K562 treated with DMSO at 1 percent for 24 hours (cell line): Measurements from ENCODE around the gene SPG7. TPM values are rescaled to one million over a fixed set of nuclear protein-coding genes. Genes with fewer than 3 reads are reported as not detected.

Experiments used
- total RNA-seq: library from RNA; unstranded; fragments of 300-600 nt; gene quantifications from 2 replicates; pipeline ENCODE4 v1.2.3, GENCODE V29; 2022; ENCODE audit warnings: low read depth; ENCODE audit not compliant: insufficient read depth

SPG7 gene
- 67.3 and 86.4 TPM in 2 replicates for total RNA-seq

DNA sequence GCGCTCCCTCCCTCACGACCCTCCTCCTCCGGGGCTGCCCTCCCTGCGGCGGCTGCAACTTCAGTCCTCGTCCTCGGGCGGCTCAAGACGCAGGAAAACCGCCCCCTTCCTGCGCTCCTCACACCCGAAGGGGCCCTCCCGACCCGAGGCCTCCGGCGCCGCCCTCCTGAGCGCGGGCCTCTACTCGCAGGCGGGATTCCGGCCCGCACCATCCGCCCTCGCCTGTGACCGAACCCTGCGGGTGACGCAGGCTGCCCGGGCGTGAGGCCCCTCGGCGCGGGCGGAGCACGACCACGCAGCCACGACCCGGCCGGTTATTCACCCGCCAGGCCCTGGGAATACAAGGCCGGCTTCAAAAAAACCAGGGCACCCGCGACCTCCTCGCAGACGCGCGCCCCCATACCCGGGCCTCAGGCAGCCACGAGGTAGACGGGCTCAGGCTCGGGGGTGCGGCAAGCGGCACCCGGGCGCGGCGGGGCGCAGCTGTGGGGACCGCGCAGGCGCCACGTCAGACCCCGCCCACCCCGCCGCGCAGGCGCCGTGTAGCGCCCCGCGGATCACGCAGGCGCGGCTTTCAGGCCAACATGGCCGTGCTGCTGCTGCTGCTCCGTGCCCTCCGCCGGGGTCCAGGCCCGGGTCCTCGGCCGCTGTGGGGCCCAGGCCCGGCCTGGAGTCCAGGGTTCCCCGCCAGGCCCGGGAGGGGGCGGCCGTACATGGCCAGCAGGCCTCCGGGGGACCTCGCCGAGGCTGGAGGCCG lies at the start of gene SPG7:
Gene SPG7 (plus strand): TSS at position 570 of the 757 bp plus-strand sequence. CDS start 15 bp downstream, at position 585.

DNA sequence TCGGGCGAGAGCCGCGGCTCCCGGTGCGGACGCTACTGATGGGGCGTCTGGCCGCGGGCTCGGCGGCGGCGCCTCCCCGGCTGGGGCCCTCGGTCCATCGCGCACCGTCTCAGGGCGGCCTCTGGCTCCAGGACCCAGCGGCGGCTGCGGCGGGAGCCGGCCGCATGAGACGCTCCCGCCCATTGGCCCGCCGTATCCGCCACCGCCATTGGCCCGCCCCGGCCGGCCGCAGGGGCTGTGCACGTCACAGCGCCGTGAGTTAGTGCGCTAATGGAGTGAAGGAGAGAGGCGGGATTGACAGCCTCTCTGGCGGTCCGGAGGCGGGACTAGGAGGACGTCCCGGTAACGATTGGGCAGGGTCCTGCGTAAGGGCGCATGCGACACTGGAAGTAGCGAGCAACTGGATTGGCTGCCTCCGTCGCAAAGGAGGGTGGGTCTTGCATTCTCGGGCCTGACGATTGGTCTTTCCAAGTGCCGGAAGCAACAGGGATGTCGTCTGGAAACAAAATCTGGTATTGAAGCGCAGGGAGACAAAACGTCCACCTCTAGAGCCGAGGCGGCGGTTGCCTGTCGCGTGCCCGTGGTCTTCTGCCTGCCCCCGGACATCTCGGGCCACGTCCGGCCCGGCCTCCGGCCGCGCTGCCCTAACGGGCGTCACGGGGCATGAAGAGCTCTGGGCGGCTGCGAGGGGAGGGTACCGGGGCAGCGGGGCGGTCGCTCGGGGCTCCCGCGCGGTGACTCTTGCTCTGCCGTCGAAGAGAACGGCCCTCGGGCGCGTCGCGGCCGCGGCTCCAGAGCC lies 17.6 kb upstream of the SPG7 start, which contains the start of gene ANKRD11:
Gene ANKRD11 (minus strand): TSS at position 123 of the 799 bp plus-strand sequence. CDS start 173,542 bp downstream, outside the sequence.

GRCh38 chr16:89560378-89561141 lies 52.4 kb downstream of the SPG7 start, which contains the start of gene RPL13:
Gene RPL13, plus strand, starts transcription at chr16:89560682. Its CDS starts 278 bp downstream, at chr16:89560960.

DNA sequence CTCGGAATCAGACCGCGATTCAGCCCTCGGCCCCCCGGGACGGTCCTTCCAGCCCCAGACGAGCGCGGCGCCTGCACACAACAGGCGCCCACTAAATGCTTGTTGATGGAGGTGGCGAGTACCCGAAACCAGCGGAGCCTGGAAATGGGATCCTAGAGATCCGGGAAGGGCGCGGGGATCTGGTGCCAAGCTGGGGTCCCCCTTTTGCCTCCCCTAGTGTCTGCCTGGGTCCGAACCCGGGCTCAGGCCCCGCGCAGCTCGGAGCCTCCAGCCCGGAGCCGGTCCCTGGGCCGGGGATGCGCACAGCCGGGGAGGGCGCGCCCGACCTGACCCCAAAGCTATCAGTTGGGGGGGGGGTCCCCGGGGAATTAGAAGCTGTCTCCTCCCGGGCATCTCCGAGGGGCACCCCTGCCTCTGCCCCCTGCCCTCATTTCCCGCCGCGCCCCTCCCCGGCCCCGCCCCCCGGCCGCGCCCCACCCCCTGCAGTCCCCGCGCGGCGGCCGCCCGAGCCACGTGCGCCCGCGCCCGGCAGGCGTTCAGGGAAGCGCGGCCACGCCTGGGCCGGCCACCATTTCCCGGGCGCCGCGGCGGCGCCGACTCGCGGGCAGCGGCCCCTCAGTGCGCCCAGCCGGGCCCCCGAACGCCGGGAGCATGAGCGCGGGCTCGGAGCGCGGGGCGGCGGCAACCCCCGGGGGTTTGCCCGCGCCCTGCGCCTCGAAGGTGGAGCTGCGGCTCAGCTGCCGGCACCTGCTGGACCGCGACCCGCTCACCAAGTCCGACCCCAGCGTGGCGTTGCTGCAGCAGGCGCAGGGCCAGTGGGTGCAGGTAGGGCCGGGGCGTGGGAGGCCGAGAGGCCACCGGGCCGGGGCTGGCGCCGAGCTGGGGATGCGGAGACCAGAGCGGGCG lies 67.3 kb downstream of the SPG7 start, which contains the start of gene CPNE7:
Gene CPNE7 (plus strand): TSS at position 512 of the 906 bp plus-strand sequence. CDS start 140 bp downstream, at position 652.

Other genes starting within 250 kb of the SPG7 start
- gene ANKRD11, start 17.8 kb upstream of the SPG7 start, total RNA-seq, result 112 and 116 TPM in 2 replicates
- gene RPL13, start 52.3 kb downstream of the SPG7 start, total RNA-seq, result 12,285 and 13,919 TPM in 2 replicates
- 2.4 and 4.2 TPM in 2 replicates for gene CPNE7, start 67.4 kb downstream of the SPG7 start, total RNA-seq
- gene DPEP1, start 105.2 kb downstream of the SPG7 start, total RNA-seq, result 1.6 TPM in 1 of 2 replicates, not detected in the other
- gene CHMP1A, start 149.3 kb downstream of the SPG7 start, total RNA-seq, result 94.2 and 99.1 TPM in 2 replicates
- gene SPATA33, start 149.4 kb downstream of the SPG7 start, total RNA-seq, result 9.0 and 9.8 TPM in 2 replicates
- 25.9 and 38.1 TPM in 2 replicates for gene CDK10, start 178.3 kb downstream of the SPG7 start, total RNA-seq
- gene SPATA2L, start 193.3 kb downstream of the SPG7 start, total RNA-seq, result 28.2 and 29.0 TPM in 2 replicates
- 22.4 and 26.3 TPM in 2 replicates for gene VPS9D1, start 212.5 kb downstream of the SPG7 start, total RNA-seq
- 19.5 and 21.9 TPM in 2 replicates for gene ZNF276, start 213.1 kb downstream of the SPG7 start, total RNA-seq